Measurements from ENCODE around the gene EDNRA. TPM values are rescaled to one million over a fixed set of nuclear protein-coding genes. Genes with fewer than 3 reads are reported as not detected.

The EDNRA gene
- total and polyA plus RNA-seq, 2 of the 8 experiments (the other 6 are each of a cell fraction or from before 2014, with no cell fraction given): 1.7 to 3.3 TPM

GRCh38 chr4:147528054-147528453 is 47.2 kb downstream of the EDNRA start:
- Histone ChIP-seq H3K4me1 (replicated peaks in 1 of 4; ENCODE audit: control insufficient read depth in 3 of 4, insufficient read depth in 4 of 4, low read length in 3 of 4) (no peaks in the 10 kb centered on the region), H3K27me3 (replicated peaks in 1 of 4; ENCODE audit: control insufficient read depth in 3 of 4, extremely low read depth in 1 of 4, insufficient read depth in 3 of 4, low read length in 3 of 4) (no peaks in the 10 kb centered on the region), H3K14ac (ENCODE audit: insufficient read length) (no peak overlapping the region), H3K9ac (replicated peaks in 1 of 4; ENCODE audit: extremely low read depth in 1 of 4, low read depth in 3 of 4, low read length in 3 of 4) (no peak overlapping the region), H3K36me3 (ENCODE audit: control insufficient read depth in 2 of 4, insufficient read depth in 4 of 4, low read length in 3 of 4) (no peaks in the 10 kb centered on the region), H3K4me3 (ENCODE audit: extremely low read depth in 1 of 4, insufficient read depth in 2 of 4, low read depth in 3 of 4, low read length in 4 of 4) (no peak overlapping the region), H3K23me2 (ENCODE audit: low read depth, low read length) (no peaks in the 10 kb centered on the region; the same call in 1 of the 2 replicates), H2BK15ac (ENCODE audit: low read length) (no peak overlapping the region), H3K4me2 (ENCODE audit: insufficient read depth in 1 of 2, low read depth in 2 of 2, low read length in 2 of 2) (no peak overlapping the region), H4K91ac (replicated peaks; ENCODE audit: insufficient read length, low read length) (no peak overlapping the region), H4K5ac (ENCODE audit: insufficient read length, low read depth, low read length) (no peak overlapping the region), H3K4ac (replicated peaks; ENCODE audit: insufficient read length, low read depth, low read length) (no peak overlapping the region), H3K56ac (replicated peaks; ENCODE audit: insufficient read length, low read depth, low read length) (no peak overlapping the region), H3K18ac (ENCODE audit: extremely low read depth, low read length) (no peak overlapping the region), H2BK5ac (ENCODE audit: low read depth, low read length) (no peak overlapping the region), H3K79me1 (ENCODE audit: low read depth, low read length) (no peaks in the 10 kb centered on the region), H3K23ac (ENCODE audit: insufficient read length) (no peak overlapping the region), H3K9me3 (ENCODE audit: insufficient read depth in 2 of 2, low read depth in 1 of 2, low read length in 1 of 2) (no peaks in the 10 kb centered on the region), H4K20me1 (replicated peaks in 1 of 2; ENCODE audit: control insufficient read depth in 1 of 2, insufficient read depth in 2 of 2, low read length in 2 of 2) (no peaks in the 10 kb centered on the region), H2BK12ac (ENCODE audit: low read depth, low read length) (no peak overlapping the region), H4K8ac (ENCODE audit: extremely low read depth, insufficient read depth, low read length) (no peak overlapping the region), H3K27ac (ENCODE audit: low read depth, low read length) (no peak overlapping the region), H3K79me2 (ENCODE audit: control insufficient read depth in 1 of 2, insufficient read depth in 2 of 2, low read length in 2 of 2) (no peaks in the 10 kb centered on the region), H2BK120ac (replicated peaks; ENCODE audit: low read depth, low read length) (no peak overlapping the region), H2AK5ac (ENCODE audit: low read depth, low read length) (no peak overlapping the region), H2BK20ac (ENCODE audit: low read length) (no peak overlapping the region), H2AFZ (ENCODE audit: low read length) (no peak overlapping the region)
- FAIRE-seq: no peak
- 88% methylated on average over 2 of the region's 2 CpGs; no CpG with 5 or more reads in 1 of the 2 experiments for WGBS, 2 experiments (ENCODE audit: extremely low coverage in 1 of 2, insufficient coverage in 1 of 2, insufficient read length in 1 of 2, insufficient replicate concordance in 2 of 2, low coverage in 1 of 2, low lambda C conversion rate in 2 of 2, missing lambda C conversion rate in 1 of 2)
- TF ChIP-seq KDM4A (IDR thresholded peaks at IDR 0.05; ENCODE audit: low read depth, low read length, severe bottlenecking) (no peak), HDAC2 (IDR thresholded peaks at IDR 0.05; ENCODE audit: borderline replicate concordance in 1 of 2, low read depth in 2 of 2, low read length in 2 of 2) (no peak), KDM1A (IDR thresholded peaks at IDR 0.05; ENCODE audit: borderline replicate concordance, low read length) (no peak), POLR2AphosphoS5 (IDR thresholded peaks at IDR 0.05; ENCODE audit: low read depth, low read length) (no peak), SUZ12 (IDR thresholded peaks at IDR 0.05; ENCODE audit: low read length) (no peak), MAX (IDR thresholded peaks at IDR 0.05) (no peak), SP4 (IDR thresholded peaks at IDR 0.05; ENCODE audit: low read length) (no peak), POLR2A (IDR thresholded peaks at IDR 0.05; ENCODE audit: control extremely low read depth in 1 of 2, low read depth in 2 of 2, low read length in 2 of 2) (no peak), RXRA (IDR thresholded peaks at IDR 0.05; ENCODE audit: insufficient read depth, low read depth, low read length) (no peak), SP1 (IDR thresholded peaks at IDR 0.05; ENCODE audit: low read depth, low read length) (no peak)
- POLR2A ChIA-PET (ENCODE audit: partially characterized antibody): no interaction called here
- DNase-seq (ENCODE audit: low read depth in 1 of 2, low spot score in 2 of 2): no peak
- CTCF ChIA-PET (ENCODE audit: partially characterized antibody): interaction anchor here (1.0 to 5.1 kb wide), 6 partner anchors 10 to 338 kb away, joined by 3 to 22 read pairs (median 4); no protein-coding TSS in a partner anchor

Data from H1 (cell line).